HG03575 (cell line): ENCODE results near the gene AGAP1.

Source experiments
- ATAC-seq: cut with Tn5 transposase; IDR thresholded peaks from one replicate; pipeline ENCODE4 v1.9.1; 2021; ENCODE audit not compliant: unreplicated experiment, insufficient number of reproducible peaks, low FRiP score; ENCODE audit errors: extremely low read depth

The AGAP1 gene

DNA sequence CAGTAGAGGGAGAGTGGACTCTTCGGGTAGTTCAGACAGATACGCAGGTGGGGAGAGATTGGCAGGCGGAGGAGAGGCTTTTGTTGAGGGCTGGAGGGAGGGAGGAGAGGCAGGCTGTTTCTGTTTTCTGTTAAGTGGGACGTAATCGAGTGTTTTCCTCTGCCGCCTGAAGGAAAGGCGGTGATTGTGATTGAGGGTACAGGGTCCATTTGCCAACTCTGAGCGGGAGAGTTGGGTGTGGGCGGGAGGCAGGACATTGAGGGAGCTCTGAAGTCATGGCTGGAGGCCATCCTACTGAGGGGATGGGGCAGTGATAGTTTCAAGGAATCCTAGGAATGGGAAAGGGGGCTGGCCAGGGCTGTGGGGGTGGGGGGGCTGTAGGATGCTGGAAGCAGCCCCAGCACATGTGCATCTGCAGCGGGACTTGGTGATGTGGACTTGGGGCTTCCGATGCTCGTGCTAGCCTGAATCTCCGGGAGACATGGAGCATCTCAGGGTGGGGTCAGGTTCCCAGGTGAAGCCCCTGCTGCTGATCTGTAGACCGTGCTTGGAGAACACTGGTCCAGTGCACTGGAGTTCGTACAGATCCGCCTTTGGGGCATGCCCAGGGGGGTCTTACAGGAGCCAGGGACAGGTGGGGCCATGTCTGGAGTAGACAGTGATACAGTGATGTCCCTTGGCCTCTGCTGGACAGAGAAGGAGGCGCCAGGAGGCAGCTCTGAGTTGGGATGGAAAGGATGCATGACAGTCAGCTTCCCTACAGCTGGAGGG, 167.5 kb downstream of the AGAP1 start:
- no peak for ATAC-seq

DNA sequence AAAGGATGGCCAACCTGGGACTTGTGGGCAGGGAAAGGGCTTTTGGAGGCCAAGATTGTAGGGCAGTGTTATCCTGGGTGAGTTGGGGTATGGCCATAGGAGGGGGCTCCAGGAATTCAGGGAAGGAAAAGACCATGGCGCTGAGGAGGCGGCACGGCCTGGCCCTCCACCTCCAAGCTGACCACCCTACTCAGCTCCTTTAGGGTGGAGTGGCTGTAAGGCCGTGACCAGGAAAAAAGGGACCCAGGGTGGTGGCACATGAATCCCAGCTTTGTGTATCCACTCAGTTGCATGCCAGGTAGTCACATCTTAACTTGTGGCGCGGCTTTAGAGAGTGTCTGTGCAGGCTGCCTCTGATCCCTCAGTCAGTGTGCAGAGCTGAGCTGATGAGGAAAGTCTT, 168.1 kb downstream of the AGAP1 start:
- no peak for ATAC-seq

DNA sequence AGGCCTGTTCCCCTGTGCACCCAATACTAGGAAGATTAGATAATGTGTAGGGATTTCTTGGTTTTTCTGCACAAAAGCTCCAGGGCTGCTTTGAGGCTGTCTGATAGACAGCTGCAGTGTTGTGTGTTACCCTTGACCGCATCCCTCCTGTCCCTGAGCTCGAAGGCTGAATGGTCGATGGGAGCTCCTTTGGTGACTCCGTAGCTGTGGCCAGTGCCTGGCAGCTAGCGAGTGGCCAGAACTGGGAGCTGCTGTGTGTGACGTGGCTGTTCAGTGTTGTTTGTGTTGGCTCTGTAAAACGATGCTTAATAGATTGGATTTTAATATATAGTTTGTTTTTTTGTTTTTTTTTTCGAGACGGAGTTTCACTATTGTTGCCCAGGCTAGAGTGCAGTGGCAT, 170.0 kb downstream of the AGAP1 start:
- ATAC-seq, result no peak

DNA sequence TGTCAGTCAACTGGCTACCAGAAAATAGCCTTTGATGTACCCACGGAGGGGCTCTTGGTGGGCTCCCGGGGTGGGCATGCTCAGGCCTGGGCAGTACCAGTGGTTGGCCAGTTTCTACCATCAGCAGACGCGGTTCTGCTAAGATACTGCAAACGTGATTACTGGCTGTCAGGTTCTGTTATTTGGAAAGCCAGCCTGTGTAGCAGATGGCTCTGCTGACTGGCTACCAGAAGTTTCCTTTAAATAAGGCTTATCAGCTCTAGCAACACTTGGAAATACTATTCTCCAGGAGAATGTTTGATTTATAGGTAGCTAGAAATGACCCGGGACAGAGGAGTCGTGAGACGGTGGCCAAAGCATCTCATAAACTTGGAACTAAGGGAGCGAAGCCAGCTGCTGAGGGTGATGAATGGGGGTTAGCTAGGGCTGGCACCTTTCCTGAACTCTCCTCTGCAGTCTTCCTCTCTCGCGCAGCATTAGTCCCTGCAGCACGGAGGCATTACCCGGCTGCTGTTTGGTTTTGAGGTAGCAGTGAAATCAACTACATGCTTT, 171.9 kb downstream of the AGAP1 start:
- ATAC-seq, result no peak

DNA sequence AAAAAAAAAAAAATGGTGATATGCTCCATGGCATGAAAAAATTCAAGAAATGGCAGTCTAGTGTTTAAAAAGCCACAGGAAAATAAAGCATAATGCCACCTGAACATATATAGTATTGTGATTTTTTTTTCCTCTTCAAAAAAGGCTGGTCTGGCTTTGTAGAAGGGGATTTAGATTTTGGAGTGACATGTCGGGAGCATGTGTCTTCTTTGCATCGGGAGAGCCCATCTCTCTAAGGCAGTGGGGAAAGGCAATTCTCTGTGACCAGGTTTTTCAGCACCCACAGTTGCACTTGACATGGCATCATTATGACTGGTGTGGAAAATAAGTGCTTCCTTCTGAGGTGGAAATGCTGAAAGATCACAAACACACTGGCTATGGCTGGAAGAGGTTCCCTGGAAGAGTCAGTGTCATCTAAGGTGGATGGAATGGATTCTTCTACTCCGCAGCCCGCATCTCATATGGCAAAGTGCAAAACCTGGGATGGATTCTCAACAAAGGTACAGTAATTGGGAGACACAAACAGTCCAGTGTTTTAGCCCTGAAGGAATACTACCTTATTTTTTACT, 172.5 kb downstream of the AGAP1 start:
- ATAC-seq, result no peak

DNA sequence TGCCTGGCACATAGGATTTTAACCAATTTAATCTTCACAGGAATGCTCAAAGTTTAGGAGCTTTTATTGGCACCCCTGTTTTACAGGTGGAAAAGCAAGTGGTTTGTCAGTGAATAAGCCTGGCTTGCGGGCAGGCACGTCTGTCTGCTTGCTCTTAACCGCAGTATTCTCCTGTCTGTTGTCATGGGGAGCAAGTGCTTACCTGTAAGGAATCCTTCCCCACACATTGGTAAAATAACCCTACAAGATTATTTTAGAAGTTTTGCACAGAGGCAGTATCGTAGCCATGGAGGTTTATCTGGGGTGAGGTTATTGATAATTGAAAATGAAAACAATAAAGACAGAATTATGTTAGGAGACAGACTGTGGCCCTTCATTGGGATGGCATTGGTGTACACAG, 174.9 kb downstream of the AGAP1 start:
- no peak for ATAC-seq

DNA sequence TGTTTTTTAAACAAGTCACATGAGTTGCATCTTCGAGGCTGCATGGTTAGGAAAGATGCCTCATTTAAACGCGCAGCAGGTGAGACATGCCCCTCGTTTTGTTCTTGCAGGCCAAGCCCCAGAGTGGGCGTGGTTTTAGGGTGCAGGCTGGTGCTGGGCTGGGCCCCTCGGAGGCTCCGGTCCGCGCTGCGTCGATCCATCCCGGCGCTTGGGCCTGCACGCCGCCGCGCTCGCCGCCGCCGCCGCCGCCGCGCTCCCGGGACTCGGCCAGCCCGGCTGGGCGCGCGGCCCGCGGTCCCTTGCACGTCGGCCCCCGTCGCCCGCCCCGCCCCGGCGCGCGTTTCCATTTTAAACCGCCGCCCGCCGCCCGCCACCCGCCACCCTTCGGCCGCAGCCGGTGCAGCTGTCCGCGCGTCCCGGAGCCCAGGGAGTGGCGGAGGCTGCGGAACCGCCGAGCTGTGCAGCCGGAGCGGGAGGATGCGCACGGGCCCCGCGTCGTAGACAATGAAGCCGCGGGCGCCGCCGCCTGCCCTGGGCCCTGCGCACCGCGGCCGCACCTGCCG, 175.5 kb downstream of the AGAP1 start:
- ATAC-seq, result no peak

DNA sequence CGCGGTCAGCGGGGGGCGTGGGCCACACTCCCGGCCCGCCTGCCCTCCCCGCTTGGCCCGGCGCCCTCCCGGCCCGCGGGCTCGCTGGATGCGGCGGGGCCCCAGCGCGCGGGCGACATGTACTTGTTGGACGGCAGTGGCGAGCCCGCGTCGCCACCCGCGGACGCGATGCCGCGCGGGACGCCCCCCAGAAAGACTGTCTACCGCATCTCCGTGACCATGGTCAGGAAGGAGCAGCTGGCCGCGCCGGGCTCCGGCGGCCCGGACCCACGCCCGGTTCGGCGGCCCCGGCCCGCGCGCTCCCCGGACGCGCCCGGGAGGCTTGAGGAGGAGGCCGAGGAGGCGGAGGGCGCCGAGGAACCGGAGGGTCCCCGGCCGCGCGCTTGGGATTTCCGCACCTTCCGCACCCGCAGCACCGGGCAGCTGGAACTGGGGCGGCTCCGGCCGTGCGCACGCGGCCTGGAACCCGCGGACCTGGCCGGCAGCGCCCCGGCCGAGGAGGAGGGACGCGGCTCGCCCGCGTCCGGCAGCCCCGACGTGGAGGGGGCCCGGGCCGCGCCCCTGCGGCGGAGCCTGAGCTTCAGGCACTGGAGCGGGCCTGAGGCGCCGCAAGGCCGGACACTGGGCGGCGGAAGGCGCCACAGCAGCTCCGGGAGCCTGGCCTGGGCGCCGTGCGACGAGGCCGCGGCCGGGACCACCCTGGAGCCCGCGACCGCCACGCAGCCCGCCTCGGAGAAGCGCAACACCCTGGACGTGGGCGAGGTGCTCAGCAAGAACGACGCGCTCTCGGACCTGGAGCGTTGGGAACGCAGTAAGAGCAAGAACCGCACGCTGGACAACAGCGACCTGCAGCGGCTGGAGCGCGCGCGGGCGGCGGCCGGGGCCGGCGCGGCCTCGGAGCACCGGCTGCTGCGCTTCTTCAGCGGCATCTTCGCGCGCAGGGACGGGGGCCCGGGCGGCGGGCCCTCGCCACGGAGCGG, 176.4 kb downstream of the AGAP1 start:
- ATAC-seq, result no peak

DNA sequence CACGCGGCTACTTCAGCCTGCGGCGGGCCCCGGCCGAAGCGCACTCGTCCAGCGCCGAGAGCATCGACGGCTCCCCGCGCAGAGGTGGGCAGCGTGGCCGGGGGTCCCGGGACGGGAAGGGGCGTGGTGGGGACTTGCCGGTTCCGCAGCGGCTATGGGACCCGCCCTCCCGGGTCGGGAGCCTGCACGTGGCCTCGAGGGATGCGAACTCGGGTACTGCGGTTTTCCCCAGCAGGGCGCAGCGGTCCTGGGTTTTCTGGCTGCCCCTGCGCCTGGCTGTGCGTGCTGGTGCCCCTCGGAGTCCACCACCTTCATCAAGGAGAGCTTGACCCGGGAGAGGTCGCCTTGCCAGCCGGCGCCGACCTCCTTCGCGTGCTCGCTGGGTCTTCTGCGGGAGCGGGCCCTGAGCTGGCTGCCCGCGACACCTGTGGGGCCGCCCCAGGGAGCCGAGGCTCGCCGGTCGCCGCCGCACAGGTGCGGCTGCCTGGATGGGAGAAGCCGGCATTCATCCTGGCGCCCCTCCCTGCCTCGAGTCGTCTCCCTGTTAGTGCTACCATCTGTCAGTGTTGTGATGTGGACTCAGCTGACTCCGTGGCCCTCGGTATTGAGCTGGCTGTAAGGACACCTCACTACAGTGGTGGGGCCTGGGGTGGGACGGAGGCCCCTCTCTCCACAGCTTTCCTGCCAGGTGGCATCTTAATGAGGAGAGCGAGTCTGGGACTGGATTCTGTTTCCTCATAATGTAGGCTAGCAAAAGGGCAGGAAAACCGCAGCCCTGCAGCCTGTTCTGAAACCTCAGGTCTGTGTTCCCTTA, 177.3 kb downstream of the AGAP1 start:
- no peak for ATAC-seq

DNA sequence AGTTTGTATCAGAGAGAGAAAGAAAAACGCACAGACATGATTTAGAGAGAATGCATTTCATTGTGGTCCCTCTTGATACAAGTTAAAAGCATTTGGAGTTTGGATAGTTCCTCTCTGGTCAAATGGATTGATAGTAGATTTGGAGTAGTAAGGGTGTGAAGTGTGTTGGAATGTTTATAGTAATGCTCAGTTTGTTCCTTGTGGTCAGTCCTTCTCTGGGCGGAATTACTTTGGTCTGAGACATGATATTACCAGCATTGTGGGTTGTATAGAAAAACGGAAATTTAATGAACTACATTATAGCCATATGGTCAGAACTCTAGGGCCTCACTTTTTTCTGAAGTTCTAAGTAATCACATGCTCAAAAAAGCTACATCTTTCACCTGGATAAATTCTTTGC, 178.9 kb downstream of the AGAP1 start:
- no peak for ATAC-seq

DNA sequence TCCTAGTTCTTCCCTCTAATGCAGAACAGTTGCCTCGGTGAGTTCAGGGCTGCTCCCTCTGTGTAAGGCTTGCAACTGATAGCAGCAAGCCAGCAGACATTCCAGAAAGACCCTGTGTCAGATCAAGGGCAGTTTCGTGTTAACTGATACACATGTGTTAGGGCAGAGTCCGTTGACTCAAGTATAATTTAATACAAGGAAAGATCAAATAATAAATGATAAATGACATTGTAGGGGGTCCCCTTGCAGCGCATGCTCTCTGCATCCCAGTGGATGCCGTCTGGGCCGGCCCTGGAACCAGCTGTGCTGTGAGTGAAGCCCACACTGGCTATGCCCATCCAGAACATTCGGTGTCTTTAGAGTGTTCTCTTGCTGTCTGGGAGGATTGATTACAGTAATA, 180.3 kb downstream of the AGAP1 start:
- no peak for ATAC-seq

DNA sequence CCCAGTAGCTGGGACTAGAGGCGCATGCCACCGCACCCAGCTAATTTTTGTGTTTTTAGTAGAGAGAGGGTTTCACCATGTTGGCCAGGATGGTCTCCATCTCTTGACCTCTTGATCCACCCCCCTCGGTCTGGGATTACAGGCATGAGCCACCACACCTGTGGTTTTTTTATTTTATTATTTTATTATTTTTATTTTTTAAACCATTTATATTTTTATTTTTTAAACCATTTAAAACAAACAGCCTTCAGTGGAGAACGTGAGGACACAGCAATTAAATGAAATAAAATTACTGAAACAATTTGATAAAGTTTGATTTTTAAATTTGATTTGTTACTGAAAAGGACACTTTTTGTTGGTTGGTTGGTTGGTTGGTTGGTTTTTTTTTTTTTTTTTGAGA, 181.0 kb downstream of the AGAP1 start:
- ATAC-seq, result no peak

DNA sequence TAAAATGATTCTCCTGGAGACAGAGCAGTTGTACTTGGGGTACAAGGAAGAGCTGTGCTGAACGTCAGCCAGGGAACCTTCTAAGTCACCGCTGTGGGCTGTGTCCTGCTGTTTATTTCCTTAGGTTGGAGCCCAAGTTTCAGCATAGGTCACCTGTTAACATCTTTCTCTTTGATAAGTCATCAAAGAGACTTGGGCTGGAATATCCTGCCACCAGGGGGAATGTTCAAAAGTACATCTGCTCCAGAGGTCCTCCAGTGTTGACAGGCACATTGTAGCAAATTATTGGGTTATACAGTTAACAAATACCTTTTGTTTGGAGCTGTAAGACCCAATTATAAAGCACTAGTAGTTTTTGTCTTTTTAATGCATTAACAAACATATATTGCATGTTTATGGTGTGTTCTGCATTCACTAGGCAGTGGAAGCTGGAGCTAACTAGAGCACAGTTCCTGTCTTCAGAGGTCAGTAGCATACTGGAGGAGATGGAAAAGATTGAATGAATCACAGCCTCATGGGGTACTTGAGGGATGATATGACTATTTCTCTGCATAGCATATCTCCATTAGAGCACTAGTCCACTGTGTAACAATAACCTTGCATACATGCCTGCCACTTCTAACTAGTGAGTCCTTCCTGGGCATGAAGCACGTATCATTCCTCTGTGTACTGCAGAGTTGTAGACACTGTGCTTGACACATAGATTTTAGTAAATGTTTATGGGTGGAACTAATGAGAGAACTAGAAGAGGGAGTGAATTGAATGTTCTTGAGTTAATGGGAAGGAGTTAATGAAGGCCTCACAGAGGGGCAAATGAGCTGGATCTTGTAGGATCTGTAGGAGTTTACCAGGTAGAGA, 182.1 kb downstream of the AGAP1 start:
- ATAC-seq, result no peak

DNA sequence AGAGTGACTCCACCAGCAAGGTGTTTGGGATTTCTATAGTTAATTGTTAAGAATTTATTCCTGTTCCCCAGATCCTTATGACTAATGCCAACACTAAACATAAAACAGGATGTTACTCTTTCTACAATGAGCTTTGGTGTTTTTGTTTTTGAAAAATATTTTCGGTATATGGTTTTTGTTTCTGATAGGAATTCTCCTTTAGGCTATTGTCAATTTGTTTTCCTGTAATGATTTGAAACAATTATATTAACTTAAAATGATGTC, 182.6 kb downstream of the AGAP1 start:
- ATAC-seq, result no peak

DNA sequence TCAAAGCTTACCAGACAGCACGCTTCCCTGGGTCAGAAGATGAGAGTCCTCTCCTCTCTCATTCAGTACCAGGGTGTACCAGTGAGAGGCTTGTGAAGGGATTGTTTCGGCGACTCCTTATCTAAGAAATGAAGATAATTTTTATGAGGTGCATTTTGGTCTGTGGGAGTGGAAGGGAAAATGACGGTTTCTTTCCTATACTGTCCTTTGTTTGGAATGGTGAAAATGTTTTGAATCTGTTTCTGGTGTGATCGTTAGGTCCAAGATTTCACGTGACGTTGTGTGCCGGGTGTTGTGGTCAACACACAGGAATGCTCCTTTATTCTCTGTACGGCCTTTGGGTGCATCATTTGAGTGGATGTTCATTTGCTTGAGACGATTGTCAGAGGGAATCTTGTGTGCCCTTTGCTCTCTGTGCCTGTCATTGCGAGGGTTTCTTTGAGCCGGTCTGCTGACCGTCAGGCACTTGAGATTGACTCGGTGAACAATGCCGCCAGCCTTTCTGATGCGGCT, 183.5 kb downstream of the AGAP1 start:
- ATAC-seq, result no peak

DNA sequence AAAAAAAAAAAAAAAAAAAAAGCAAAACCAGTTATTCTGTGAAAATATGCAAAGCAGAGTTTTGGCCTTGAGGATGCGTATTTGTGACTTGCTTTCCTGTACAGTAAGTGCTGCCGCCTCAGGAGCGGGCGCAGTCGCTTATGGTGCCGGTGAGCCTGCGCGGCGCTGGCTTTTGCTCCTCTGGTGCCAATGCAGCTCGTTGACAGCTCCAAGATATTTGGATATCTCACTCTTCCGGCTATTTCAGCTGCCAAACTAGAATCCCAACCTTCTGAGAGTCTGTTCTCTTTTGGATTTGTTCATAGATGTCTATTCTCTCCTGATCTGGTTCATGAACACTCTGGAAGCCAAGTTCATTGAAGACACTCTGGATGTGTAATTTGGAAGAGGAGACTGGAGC, 184.1 kb downstream of the AGAP1 start:
- no peak for ATAC-seq

DNA sequence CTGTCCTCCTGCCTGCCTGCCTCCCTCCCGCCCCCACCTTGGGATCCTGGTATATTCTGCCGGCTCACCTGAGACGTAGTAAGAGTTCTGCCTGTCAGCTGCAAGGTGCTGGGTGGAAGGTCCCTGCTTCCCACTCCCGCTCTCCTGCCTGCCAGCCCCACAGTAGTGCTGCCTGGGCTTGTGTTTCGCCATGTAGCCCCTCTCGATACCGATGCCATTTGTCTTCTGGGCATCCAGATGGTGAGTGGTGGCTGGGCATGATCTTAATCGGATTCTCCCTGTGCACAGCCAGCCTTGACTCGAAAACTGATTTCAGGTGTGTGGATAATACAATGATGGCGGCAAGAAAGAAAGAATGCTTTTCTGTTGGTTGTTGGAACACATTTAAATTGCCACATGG, 184.9 kb downstream of the AGAP1 start:
- no peak for ATAC-seq

DNA sequence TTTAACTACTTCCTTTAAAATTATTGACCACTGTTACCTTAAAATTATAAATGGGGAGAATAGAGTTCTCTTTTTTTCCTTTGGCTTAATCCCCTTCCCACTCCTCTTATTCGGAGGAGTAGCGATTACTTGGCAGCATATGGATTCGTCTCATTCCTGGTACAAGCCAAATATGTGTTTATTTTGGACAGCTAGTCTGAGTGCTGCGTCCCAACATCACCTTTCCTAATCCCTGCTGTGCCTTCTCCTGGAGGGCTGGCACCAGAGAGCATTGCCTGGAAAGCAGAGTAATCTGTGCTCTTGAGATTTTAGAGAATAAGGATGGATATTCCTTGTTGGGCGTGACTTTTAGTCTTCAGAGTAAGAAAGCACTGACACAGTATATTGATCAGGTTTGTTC, 185.6 kb downstream of the AGAP1 start:
- ATAC-seq, result no peak
